Right renal cortex interstitium (tissue), 3 donors: ENCODE data around the gene VDAC2. TPM values are rescaled to one million over a fixed set of nuclear protein-coding genes. Genes with fewer than 3 reads are reported as not detected.

Experiments
- DNase-seq, 3 donors: peaks; one replicate each; pipeline ENCODE4 v3.0.0-alpha.2; 2013; ENCODE audit warnings: low read depth in 3 of 3, low spot score in 2 of 3
- polyA plus RNA-seq, 3 donors: library from polyadenylated mRNA; unstranded; fragments of 120-200 nt; gene quantifications; one replicate each; pipeline ENCODE4 v1.2.1, GENCODE V29; 2013; ENCODE audit not compliant: insufficient read length in 3 of 3

The VDAC2 gene
- polyA plus RNA-seq, 3 donors, result 259 to 270 (median 260) TPM

DNA sequence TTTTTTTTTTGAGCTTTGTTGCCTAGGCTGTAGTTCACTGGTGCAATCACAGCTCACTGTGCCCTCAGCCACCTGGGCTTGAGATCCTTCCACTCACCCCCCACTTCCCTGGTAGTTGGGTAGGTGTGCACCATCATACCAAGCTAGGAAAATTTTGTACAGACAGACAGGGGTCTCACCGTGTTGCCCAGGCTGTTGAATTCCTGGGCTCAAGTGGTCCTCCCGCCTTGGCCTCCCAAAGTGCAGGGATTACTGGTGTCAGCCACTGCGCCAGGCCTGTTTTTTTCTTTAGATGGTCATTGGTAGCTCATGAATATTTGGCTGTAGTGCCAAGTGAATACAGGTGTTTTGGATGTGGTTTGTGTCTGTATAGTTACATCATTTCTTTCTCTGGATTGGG is 17.7 kb downstream of the VDAC2 start:
- no peak for DNase-seq

DNA sequence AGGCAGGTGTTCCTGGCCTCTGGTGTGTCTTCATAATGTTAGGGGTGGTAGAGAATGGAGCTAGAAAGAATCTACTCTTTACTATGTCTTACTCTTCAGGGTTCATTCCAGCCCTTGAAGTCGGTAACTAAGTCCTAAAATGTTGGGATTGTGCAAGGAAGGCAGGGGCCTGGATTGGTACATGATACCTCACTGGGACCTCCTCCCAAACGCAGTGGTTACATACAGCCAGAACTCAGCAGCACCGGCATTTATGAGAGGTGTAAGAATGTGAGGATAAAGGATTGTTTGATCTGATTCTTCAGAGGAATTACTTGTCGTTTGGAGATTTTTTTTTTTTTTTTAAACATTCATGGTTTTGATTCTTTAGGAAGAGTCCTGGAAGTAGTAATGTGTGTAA is 18.2 kb downstream of the VDAC2 start:
- DNase-seq, result no peak

- no peak for DNase-seq
These were observed 19.4 kb downstream of the VDAC2 start for GRCh38 chr10:75229971-75230370.

DNA sequence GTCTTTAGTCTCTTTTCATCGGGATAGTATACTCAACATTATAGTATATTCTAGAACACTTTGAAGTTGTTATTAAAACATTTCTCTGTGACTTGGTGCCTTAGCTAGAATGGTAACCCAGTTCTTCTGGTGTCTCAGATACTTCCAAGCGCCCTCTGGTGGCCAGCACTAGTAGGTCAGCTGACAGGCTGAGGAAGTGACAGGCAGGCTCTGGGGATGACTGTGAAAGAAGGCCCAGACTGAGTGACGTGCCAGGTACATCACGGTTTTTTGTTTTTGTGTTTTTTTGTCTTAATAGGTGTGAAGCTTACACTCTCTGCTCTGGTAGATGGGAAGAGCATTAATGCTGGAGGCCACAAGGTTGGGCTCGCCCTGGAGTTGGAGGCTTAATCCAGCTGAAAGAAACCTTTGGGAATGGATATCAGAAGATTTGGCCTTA is 20.0 kb downstream of the VDAC2 start:
- peak in 2 of 3 donors; percentile 65 to 68 for DNase-seq

DNA sequence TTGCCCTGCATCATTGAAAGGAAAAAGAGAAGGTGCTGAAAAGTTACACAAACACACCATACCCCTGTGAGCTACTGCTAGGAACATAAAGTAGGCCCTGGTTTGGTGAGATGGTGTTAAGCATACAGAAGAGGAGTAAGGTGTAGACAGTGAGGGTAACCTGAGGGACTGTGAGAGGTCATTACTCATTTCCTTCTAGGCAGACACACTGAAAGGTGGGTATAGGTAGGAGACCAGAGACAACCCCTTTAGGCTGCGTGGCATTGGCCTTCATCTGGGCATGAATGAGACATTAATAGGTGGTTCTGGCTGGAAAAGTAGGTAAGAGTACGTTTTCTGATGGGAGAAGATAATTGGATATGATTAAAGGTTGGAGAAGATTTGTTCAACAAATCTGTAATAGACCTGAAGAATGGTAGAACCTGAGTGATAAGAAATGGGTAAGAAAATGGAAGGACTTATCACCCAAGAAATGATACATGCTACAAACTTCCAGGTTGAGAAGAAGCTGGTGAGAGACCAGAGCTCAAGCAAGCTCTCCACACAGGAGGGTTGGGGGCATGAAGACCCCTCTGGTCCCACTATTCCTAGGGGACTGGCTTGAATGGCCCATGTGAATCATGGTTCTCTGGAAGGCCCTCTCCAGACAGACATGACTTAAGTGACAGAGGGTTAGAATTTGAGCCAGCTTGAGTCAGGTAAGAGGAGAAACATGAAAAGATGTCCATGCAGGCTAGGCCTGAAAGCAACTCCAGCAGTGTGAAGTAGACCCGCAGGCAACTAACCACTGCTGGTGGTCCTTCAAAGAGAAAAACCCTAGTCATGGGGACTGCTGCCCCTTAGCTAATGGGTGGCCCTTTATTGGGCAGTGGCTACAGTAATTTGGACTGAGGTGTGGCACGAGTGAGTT is 21.3 kb downstream of the VDAC2 start:
- no peak for DNase-seq

DNA sequence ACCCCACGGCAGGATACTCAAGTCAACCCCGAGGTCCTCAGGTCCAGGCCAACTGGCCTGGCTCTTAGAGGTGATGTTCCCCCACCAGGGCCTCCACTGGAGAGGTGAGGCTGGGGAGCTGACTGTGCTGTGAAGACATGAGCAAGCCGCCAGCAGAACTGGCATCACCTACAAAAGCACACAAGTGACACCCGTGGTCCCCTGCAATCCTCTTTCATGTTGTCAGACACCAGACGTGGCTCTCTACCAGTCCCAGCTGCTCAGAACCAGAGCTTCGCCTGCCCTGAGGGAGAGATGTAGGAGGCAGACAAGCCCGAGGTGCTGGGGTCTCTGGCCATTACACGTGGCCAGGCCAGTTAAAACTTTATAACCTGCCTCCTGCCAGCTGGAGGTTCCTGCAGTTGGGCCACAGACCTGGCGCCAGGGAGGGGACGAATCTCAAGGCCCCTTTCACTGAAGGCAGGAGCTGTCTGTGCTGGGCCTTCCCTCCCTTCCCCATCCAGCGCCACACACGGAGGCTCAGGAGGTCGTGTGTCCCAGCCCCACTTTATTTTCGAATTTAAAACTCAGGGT is 22.9 kb downstream of the VDAC2 start:
- DNase-seq, result no peak

DNA sequence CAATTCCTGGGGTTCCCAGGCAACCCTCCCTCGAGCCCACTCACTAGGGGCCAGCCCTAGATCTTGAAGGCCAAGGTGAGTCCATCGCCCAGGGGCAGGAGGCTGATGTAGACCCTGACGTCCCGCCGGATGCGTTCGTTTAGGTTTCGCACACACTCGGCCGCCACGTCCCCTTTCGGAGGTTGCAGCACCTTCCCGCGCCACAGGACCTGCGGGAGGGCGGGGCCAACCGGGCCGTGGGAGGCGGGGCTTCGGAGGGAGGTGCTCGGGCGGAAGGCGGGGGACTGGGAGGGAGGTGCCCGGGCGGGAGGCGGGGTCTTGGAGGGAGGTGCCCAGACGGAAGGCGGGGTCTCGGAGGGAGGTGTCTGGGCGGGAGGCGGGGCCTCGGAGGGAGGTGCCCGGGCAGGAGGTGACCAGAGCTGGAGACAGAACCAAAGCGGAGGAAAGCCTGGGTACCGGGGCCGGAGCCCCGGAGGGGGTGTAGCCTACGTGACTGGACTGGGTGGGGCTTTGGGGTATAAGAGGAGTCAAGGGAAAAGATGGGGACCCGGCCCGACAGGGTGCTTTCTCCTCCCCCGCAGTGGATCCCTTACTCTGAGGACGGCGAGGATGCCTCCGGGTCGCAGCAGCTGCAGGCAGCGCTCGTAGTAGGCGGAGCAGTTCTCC is 23.6 kb downstream of the VDAC2 start:
- DNase-seq, result peak in 1 of 3 donors; percentile 65

DNA sequence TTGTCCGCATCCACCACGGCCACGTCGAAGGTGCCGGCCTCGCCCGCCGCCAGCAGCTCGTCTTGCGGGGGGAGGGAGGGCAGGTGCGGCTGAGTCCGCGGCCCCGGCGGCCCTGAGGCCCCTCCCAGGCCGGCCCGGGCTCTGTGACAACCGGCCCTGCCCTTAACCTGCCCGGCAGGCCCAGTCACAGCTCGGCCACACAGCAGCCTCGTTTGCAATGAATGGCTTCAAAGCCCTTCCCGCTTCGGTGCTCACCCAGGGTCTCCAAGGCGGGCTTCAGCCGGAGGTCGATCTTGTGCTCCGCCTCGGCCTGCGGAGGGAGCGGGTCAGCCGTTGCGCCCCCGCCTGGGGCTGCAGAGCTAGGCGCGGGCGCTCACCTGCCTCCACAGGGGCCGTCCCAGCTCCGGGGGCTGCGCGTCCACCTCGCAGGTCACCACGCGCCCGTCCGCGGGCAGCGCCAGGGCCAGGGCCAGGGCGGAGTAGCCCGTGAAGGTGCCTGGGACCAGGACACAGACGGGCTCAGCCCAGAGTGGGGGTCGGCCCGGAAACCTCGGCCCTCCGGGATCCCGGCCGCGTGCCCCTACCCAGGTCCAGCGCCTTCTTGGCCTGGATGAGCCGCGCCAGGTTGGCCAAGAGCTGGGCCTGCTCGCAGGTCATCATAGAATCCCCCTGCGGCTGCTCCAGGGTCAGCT is 24.2 kb downstream of the VDAC2 start:
- DNase-seq, result no peak

GRCh38 chr10:75235375-75236177 is 25.0 kb downstream of the VDAC2 start, which contains the start of gene COMTD1:
Gene COMTD1 (minus strand): TSS chr10:75235957. CDS start chr10:75235928, 29 bp downstream.
- DNase-seq, result peak; percentile 71 to 76 (median 73)

DNA sequence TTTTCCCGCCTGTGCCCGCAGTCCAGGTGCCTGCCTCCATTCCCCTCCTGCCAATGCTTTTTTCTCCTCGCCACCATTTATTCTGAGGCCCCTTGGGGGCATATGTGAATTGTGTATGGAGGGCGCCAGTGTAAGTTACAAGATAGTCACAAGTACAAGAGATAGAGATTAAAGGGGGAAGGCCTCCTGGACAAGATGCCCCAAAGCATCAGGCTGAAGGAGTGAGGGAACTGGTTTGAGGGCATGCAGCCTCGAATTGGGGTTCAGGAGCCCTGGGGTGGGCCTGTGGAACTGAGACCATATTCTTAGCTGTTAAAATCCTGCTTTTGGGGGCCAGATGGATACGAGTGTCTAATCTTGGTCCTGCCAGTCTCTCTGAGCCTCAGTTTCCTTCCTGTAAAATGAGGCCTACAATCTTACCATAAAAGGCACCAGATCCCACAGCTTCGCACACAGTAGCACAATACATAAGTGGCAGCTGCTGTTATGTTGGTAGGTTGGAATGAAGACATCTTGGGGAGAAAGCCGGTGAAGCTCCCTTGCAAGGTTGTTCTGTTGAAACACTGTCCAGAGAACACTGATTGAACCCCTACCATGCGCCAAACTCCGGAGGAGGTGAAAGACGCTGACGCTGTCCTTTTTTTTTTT is 25.7 kb downstream of the VDAC2 start:
- DNase-seq, result no peak

DNA sequence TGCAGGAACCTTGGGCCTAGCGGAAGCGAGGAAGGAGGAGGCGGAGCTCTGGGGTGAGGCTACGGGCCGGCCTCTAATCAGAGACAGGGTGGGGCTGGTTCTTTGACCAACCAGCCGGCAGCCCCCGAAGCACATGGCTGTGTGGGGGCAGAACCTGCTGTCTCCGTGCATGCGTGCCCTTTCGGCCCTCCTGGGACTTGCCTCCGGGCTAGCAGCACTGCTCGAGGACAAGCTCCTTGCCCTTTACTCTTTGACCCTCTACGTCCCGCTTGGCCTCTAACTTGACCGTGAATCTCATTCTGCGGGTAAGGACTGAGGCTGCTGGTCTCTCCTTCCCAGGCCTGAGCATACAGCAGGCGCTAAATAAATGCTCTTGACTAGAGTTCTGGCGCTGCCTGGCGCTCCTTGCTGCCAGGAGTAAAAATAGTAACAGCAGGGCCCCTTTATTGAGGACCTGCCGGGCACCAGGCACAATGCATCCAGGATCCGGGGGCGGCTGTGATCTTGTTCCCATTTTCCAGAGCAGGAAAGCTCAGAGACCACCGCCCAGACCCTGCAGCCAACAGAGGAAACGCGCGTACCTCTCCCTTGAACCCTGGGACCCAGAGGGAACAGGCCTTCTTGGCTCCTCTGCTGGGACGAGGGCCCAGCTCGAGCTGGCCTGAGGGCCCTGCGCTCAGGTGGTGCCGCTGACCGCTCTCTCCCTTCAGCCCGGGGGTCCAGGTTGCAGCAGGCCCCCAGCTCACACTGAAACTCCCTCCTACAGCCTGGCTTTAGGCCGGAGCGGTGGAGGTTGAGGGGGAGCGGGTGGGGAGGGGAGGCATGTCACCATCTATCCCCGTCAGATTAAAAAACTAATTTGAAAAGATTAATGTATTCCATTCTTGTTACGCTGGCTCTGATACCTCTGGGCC is 27.8 kb downstream of the VDAC2 start:
- DNase-seq, result no peak

GRCh38 chr10:75239096-75239790 is 28.6 kb downstream of the VDAC2 start:
- DNase-seq, result no peak

GRCh38 chr10:75240329-75241076 is 29.9 kb downstream of the VDAC2 start:
- DNase-seq, result no peak

GRCh38 chr10:75243426-75243825 is 32.8 kb downstream of the VDAC2 start:
- no peak for DNase-seq

- DNase-seq, result no peak
These were observed 34.1 kb downstream of the VDAC2 start for GRCh38 chr10:75244487-75245353.
